Fibroblast of gingiva (primary cell): Measurements from ENCODE around the gene COL25A1.
A peak's percentile ranks its signal among the peaks of the same experiment; 100 is the strongest.
"Not testable (repeated sequence)": the region's sequence is repeated elsewhere in the genome, so short reads cannot be mapped to it uniquely, and the experiment has no call there.

ENCODE experiments used
- DNase-seq: peaks from one replicate; pipeline ENCODE4 v3.0.0-alpha.2; 2011; ENCODE audit warnings: low read depth

COL25A1 gene

DNA sequence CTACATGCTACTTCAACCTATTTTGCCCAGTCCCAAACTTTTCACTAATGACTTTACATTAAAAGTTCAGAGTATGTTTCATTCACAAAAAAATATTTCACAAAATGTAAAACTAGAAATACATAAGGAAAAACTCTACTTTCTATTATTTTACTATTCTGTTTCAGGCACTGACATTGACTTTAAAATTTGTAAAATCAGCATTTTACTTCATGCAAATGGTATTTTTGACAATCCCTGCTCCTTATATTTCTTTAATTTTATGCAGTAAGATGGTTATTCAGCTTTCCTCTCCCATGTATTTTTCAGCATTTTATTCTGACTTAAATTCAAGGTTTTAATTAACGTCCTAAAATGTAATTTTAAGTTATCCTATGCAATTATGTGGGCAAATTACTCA lies 178.5 kb downstream of the COL25A1 start:
- DNase-seq = no peak

DNA sequence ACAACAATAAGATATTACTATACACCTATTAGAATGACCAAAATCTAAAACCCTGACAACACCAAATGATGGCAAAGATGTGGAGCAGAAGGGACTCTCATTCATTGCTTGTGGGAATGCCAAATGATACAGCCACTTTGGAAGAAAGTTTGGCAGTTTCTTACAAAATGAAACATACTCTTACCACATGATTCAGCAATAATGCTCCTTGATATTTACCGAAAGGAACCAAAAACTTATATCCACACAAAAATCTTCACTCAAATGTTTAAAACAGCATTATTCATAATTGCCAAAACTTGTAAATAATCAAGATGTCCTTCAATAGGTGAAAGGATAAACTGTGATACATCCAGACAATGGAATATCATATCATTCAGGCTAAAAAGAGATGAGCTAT lies 180.9 kb downstream of the COL25A1 start:
- no peak for DNase-seq

DNA sequence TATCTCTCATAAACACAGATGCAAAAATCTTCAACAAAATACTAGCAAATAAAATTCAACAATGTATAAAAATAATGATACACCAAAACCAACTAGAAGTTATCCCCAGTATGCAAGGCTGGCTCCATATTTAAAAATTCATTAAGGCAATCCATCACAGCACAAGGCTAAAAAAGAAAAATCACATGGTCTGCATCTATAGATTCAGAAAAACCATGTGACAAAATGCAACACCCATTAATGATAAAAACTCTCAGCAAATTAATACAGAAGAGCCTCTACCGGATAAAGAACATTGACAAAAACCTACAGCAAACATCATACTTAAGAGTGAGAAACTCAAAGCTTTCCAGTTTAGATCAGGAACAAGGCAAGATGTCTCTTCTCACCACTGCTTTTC lies 182.6 kb downstream of the COL25A1 start:
- no peak for DNase-seq

DNA sequence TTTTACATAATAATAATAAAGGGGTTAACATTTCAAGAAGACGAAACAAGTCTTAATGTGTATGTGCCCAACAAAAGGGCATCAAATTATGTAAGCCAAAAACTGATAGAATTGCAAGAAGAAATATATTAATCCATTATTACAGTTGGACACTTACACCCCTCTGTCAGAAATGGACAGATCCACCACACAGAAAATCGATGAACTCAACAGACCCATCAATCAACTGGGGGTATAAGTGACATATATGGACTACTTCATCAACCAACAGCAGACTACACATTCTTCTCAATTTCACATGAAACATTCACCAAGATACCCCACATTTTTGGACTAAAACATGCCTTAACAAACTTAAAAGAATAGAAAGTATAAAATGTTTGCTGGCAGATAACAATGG lies 183.8 kb downstream of the COL25A1 start:
- no peak for DNase-seq

DNA sequence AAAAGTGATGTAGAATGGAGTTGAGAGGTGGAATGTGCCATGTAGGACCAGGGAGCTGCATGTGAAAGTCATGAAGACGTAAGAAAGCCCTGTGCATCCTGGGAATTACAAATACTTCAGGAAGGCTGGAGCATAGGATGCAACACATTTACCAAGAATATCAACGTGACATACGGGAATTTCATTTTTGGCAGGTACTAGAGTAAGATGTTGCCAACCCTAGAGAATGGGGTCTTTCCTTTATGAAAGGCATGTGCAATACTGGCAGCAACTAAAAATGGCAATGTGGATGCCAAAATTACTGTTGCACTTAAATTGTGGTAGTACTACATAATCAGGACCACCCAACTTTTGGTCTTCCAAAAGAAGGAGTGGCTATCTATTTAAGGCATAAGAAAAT lies 188.0 kb downstream of the COL25A1 start:
- DNase-seq = no peak

DNA sequence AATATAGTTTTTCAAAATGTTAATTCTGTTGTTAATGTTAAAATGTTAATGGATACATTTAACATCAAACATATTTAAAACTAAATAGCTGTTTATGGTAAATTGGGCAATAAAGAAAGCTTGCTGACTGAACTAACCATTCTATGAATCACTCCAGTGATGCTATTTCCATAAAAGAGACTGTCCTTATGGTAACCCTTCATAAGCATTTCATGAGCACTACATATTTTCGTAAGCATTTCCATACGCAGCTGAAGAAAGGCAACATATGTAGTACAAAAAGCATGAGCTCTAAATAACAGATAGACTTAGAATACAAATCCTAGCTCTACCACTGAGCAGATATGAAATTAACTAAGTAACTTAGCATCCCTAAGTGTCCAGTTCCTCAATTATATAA lies 188.9 kb downstream of the COL25A1 start:
- DNase-seq = peak; percentile 33

DNA sequence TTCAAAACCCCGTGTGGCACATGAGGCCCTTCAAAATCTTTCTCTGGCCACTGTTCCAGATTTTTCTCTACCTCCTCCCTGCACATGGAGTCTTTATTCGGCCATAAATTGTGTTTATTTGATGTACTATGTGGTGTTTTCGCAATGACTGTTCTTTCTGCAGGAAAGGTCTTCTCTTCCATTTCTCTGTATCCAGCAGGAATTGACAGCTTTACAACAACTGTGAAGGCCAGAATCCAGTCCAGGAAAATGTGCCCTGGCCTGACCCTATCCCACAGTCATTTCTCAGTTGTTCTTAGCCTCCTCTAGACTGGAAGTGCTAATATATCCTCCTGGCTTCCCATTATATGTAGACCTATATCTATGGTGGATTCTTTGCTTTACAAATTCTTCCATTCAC lies 191.4 kb downstream of the COL25A1 start:
- DNase-seq = no peak

DNA sequence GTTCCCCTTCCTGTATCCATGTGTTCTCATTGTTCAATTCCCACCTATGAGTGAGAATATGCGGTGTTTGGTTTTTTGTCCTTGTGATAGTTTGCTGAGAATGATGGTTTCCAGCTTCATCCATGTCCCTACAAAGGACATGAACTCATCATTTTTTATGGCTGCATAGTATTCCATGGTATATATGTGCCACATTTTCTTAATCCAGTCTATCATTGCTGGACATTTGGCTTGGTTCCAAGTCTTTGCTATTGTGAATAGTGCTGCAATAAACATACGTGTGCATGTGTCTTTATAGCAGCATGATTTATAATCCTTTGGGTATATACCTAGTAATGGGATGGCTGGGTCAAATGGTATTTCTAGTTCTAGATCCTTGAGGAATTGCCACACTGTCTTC lies 194.2 kb downstream of the COL25A1 start:
- DNase-seq = not testable (repeated sequence)

DNA sequence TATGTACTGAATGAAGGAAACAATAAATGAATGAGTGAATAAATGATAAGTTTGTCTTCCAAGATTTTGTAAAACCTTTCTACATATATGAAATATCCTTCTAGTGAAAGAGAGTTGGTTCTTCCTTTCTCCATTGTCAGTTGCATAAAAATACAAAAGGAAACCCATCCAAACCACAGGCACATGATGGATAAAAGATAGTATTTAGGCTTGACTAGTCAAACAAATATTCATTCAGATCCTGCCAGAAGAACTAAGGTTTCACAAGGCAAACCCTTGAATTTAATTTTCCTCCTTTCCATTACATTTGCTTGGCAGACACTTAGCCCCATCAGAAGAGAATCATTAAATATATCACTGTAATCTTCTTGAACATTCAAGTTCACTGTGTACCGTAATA lies 208.4 kb downstream of the COL25A1 start:
- DNase-seq = peak; percentile 33

DNA sequence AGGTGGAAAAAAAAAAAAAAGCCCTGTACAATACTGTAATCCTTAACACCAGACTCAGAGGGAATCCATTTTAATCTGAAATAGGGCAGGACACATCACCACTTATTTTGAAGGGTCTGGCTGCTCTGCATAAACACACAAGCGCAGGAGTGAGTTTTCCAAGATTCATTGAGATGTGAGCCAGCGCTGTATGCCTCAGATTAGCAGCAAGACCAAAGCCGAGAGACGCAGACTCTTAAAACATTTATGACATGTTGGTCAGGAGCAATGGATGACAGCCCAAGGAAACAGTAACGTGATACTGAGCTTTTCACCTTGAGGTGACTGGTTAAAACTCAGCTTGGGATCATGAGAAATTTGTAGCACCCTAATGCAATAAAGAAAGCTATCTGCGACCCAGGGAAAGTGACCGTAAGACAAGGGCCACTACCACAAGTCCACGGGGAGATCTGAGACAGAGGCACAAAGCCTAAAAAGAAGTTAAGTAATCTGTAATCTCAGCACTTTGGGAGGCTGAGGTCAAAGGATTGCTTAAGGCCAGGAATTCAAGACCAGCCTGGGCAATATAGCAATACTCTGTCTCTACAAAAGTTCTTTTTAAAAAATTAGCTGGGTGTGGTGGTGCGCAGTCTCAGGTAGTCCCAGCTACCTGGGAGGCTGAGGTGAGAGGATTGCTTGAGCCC lies 210.6 kb downstream of the COL25A1 start:
- no peak for DNase-seq

DNA sequence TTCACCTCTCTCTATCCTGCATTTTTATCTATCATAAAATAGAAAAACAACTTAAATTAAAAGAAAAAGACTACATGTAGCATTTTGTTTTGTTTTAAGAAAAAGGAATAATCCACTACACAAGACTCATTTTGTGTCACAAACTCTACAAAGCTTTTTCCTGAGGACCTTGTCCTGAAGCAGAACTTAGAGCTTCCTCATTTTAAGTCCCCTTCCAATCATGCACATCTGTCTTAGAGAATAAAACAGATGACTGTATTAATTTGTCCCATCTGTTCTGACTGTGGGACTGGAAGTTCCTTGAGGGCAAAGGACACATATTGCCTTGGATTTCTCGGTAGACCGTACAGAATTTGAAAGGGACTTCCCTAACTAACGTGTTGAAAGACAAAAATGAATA lies 218.5 kb downstream of the COL25A1 start:
- no peak for DNase-seq

DNA sequence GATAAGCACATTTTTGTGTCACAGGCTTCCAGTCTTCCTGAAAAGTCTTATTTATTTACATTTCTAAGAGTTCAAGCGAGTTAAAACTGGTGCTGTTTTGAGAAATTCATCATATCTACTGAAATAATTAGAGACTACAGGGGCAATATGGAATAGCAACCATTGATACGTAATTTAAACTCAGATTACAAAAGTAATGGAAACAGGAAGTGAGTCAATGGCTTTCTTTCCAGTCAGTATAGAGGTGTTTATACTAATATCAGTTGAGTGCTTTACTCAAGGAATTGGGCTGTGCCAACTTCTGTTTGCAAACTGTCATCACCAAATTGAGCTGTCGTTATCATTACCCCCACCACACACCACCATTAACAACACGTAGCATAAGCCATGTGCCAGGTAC lies 222.7 kb downstream of the COL25A1 start:
- no peak for DNase-seq

DNA sequence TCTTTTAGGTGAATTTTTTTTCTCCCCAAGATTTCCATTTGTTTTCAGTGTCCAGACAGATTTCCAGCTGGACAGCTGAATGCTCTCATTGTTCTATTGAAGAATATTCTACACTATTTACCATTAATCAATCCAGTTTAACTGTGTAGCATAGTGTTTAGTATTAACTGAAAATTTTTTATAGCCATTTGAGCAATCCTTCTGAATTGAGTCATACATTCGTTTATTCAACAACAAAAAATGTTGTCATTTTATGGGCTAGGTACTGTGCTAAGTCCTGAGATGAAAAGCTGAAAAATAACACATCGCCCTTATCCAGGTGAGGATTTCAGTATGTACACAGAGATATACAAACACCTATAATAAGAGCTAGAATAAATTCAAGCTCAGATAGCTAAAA lies 223.3 kb downstream of the COL25A1 start:
- DNase-seq = no peak

DNA sequence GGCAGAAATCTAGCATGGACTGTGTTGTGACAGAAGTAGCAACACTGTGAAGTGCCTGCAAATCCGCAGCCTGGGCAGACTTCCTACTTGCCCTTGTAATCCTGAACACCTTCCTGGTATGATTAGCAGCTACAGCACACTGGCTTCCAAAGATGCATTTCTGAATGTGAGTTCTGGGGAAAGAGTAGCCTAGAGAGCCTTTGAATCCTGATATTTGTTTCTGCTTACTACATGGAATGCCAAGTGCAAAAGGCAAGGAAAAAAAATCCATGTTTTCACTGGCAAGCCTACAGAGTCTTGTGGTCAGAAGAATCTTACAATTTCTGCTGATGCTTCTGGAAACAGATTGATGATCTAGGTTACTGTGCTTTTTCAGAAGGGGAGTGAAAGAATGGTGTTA lies 223.7 kb downstream of the COL25A1 start:
- peak; percentile 85 for DNase-seq

DNA sequence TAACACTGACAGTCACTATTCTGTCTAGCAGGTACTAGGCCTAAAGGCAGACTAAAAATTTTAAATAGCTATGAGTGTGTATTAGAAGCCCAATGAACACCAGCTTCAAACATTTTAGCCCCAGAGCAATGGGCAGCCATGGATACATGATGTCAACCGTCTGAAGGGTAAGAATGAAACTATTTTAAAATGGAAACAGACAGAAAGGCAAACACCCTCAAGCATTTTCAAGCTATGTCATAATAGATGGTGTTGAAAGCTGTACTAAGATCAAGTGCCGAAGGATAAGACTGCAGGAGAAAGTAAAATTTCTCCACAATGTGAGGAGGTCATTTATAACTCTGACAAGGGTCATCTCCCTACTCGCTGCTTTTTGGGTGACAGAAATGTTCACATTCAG lies 225.0 kb downstream of the COL25A1 start:
- peak; percentile 5 for DNase-seq

DNA sequence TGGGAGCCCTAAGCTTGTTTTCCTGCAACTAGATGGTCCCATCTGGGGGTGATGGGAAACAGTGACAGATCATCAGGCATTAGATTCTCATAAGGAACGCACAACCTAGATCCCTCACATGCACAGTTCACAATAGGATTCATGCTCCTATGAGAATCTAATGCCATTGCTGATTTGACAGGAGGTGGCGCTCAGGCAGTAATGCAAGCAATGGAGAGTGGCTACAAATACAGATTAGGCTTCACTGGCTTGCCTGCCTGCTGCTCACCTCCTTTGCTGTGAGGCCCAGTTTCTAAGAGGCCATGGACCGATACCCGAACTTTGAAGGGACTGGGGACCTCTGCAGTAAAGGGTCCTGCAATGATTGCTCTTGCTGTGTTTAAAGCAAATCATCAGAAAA lies 225.7 kb downstream of the COL25A1 start:
- not testable (repeated sequence) for DNase-seq

DNA sequence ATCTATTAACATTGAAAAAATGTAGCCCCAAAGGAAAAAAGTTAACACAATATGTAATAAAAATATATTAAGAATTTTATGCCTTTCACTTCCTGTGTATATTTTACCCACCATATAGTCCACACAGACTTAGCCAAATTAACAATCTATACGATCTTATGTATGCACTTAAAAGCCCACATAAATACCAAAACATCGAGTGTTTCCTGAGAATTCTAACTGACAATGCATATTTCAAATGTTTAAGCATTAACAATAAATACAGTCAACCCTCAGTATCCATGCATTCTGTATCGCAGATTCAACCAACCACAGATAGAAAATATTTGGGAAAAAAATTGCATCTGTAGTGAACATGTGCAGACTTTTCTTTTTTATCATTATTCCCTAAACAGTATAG lies 226.8 kb downstream of the COL25A1 start:
- DNase-seq = no peak

DNA sequence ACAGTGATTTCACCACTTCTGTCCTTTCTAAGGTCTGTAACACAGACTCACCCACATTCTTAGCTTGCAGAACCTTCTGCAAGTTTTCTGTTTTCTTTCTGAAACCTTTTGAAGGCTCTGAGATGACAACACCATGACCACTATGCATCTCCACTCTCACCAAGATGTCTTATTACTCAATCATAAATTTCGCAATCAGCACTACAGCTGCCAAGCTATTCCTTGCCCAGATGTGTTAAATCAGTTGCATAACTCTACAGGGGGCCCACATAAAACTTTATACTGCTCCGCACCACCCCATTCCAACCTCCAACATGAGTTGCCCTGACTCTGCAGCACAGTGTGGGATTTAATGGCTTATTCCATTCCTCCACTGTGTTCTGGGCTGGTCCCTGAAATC lies 229.9 kb downstream of the COL25A1 start:
- peak; percentile 86 for DNase-seq

DNA sequence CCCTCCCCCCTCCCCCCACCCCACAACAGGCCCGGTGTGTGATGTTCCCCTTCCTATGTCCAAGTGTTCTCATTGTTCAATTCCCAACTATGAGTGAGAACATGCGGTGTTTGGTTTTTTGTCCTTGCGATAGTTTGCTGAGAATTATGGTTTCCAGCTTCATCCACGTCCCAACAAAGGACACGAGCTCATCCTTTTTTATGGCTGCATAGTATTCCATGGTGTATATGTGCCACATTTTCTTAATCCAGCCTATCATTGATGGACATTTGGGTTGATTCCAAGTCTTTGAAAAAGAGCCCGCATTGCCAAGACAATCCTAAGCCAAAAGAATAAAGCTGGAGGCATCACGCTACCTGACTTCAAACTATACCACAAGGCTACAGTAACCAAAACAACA lies 231.8 kb downstream of the COL25A1 start:
- not testable (repeated sequence) for DNase-seq

DNA sequence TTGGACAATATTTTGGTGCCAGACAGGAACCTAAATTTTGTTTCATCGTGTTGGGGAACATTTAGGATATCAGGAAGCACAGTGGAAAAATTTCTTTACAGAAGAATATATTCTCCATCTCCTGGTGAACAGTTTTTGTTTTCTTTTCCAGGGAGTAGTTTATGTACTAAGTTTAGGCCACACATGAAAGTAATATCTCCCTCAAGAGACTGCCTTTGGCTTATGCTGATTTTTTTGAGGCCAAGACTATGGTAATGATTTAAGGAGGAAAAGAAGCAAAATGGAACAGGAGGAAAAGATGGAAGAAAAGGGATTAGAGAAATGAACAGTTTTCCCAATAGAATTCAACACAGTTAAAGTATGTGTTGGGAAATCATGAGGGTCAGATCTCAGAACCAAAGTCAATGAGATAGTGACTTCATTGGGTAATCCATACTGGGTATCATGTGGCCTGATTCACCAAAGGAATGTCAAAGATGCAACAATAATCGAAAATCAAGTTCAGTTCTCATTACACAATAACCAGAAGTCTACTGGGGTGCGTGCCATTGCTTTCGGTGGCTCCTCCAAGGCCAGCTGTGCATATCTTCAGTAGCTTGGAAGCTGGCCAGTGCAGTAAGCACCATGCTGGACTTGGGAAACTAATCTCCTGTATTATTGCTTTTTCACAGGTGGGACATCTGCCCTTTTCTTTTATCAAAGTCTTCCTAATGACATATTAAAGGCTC lies 234.8 kb downstream of the COL25A1 start:
- peak; percentile 89 for DNase-seq

DNA sequence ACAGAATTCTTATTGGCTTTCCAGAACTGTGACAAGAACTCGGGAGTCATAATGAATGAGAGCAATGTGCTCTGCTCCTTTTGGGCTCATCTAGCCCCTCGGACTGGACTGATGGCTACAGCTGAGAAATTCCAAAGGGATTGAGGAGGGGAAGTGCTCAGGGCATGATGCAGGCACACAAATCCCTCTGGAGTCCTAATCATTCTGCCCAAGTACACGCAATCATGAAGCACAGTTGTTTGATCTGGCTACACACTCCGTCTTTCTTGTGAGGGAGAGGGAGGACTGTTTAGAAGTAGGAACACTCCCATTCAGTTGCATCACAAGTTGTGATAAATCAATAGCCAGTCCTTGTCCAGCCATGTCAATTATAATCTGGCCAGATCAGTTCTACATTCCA lies 237.5 kb downstream of the COL25A1 start:
- no peak for DNase-seq

DNA sequence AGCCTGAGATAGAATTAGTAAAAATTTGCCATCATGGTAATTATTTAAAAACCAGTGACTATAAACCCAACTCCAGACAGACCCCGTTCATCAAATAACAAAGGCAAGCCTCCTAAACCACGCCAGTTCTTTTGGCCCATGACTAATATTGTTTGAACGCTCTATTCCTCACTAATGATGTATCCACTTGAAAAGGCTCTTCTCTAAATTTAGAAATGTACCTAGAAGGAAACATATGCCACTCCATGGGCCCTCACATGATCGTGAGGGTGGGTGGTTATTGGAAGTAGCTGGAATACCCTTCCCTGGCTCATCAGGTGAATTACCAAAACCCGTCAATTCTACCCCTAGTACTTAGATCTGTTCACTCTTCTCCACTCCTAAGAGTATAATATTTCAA lies 249.2 kb downstream of the COL25A1 start:
- DNase-seq = no peak

DNA sequence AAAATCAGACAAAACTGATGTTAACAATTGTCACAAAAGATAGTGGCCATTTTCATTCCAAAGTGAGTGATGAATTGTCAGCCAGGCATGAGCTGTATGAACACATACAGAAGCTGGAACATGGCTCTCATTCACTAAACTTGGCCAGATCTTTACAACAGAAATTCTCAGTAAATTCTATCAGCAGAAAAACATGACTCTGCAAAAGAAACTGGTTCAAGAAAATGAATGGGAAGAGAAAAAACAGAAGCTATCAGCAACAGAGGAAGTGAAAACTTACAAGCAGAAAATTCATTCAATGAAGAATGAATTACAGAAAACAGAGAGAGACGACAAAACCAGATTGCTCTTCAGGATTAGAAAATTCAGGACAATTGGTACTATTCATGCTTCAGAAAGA lies 249.6 kb downstream of the COL25A1 start:
- DNase-seq = no peak

DNA sequence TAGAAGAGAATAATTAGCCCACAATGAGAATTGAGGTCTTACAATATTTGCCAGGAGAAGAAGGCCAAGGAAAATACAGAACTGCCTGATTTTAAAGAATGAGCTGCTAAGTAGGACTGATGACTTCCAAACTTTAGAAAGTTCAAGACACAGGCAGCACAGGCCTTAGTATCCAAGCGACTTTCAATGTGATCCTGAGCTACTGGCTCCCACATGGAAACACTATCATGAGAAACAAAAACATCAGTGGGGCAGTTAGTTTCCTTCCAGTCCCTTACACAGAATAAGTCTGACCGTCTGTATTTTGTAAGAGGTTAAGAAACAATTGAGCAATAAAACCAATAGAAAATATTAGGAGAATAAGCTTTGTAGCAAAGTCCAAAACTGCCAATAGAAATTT lies 251.4 kb downstream of the COL25A1 start:
- DNase-seq = no peak
